ENCODE data around the gene TNNT2. TPM values are rescaled to one million over a fixed set of nuclear protein-coding genes. Genes with fewer than 3 reads are reported as not detected.

Gene TNNT2
- total and polyA plus RNA-seq, 4 donors: 0.17 to 0.28 (median 0.25) TPM; not detected in 1

DNA sequence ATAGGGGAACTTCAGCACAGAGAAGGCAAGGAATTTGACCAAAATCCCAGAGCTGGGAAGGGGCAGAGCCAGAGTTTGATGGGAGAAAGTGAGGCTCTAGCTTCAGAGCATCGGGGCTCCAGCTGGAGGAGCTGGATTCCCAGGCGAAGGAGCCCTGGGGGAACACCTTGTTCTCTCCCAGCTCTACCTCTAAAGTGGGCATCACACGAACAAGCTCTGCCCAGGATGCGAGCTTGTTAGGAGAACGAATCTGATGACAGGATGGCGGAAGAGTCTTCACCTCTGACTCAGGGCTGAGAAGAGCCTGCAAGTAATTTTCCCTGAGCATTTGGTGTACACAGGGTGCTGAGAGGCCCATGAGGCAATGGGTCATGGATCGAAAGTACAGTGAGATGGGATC lies 22.0 kb downstream of the TNNT2 start:
- no peak for DNase-seq (ENCODE audit: low spot score)
- WGBS: 91% methylated on average over 7 of the region's 7 CpGs
- Histone ChIP-seq H3K9me3 (ENCODE audit: control insufficient read depth in 4 of 4, low read length in 3 of 4) (no peaks in the 10 kb centered on the region), H3K4me3 (ENCODE audit: low read depth in 1 of 3, low read length in 3 of 3) (no peak overlapping the region), H3K4me1 (ENCODE audit: control insufficient read depth in 4 of 4, insufficient read depth in 4 of 4, low read length in 3 of 4) (no peaks in the 10 kb centered on the region), H3K27ac (ENCODE audit: low read depth in 1 of 2, low read length in 2 of 2) (no peak overlapping the region), H3K27me3 (ENCODE audit: control insufficient read depth in 4 of 4, insufficient read depth in 4 of 4, low read length in 3 of 4) (peaks cover 0 to 2% (median 0%) of the 10 kb centered on the region in 4 donors), H3K9ac (ENCODE audit: low read depth in 1 of 2, low read length in 2 of 2) (no peak overlapping the region), H3K36me3 (ENCODE audit: control insufficient read depth in 4 of 4, insufficient read depth in 3 of 4, low read depth in 1 of 4, low read length in 3 of 4) (no peaks in the 10 kb centered on the region)
- TF ChIP-seq FOXA1 (IDR thresholded peaks at IDR 0.05) (no peak), HNF4G (IDR thresholded peaks at IDR 0.05) (no peak), NR2F2 (IDR thresholded peaks at IDR 0.05) (no peak), RAD21 (IDR thresholded peaks at IDR 0.05) (no peak), YY1 (IDR thresholded peaks at IDR 0.05) (no peak), RXRA (IDR thresholded peaks at IDR 0.05) (no peak), EGR1 (IDR thresholded peaks at IDR 0.05; ENCODE audit: low read depth in 2 of 2) (no peak), FOXA2 (IDR thresholded peaks at IDR 0.05) (no peak), TAF1 (conservative IDR thresholded peaks at IDR 0.05) (no peak), HNF4A (conservative IDR thresholded peaks at IDR 0.05) (no peak), GABPA (IDR thresholded peaks at IDR 0.05 in 1 of 2, conservative IDR thresholded peaks at IDR 0.05 in 1 of 2) (no peak), JUND (IDR thresholded peaks at IDR 0.05) (no peak), SP1 (IDR thresholded peaks at IDR 0.05) (no peak)
- TF ChIP-seq, protein P1, sequence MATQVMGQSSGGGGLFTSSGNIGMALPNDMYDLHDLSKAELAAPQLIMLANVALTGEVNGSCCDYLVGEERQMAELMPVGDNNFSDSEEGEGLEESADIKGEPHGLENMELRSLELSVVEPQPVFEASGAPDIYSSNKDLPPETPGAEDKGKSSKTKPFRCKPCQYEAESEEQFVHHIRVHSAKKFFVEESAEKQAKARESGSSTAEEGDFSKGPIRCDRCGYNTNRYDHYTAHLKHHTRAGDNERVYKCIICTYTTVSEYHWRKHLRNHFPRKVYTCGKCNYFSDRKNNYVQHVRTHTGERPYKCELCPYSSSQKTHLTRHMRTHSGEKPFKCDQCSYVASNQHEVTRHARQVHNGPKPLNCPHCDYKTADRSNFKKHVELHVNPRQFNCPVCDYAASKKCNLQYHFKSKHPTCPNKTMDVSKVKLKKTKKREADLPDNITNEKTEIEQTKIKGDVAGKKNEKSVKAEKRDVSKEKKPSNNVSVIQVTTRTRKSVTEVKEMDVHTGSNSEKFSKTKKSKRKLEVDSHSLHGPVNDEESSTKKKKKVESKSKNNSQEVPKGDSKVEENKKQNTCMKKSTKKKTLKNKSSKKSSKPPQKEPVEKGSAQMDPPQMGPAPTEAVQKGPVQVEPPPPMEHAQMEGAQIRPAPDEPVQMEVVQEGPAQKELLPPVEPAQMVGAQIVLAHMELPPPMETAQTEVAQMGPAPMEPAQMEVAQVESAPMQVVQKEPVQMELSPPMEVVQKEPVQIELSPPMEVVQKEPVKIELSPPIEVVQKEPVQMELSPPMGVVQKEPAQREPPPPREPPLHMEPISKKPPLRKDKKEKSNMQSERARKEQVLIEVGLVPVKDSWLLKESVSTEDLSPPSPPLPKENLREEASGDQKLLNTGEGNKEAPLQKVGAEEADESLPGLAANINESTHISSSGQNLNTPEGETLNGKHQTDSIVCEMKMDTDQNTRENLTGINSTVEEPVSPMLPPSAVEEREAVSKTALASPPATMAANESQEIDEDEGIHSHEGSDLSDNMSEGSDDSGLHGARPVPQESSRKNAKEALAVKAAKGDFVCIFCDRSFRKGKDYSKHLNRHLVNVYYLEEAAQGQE (IDR thresholded peaks at IDR 0.05): no peak
- TF ChIP-seq, protein P2, sequence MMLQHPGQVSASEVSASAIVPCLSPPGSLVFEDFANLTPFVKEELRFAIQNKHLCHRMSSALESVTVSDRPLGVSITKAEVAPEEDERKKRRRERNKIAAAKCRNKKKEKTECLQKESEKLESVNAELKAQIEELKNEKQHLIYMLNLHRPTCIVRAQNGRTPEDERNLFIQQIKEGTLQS (IDR thresholded peaks at IDR 0.05): no peak
- TF ChIP-seq, protein P3, sequence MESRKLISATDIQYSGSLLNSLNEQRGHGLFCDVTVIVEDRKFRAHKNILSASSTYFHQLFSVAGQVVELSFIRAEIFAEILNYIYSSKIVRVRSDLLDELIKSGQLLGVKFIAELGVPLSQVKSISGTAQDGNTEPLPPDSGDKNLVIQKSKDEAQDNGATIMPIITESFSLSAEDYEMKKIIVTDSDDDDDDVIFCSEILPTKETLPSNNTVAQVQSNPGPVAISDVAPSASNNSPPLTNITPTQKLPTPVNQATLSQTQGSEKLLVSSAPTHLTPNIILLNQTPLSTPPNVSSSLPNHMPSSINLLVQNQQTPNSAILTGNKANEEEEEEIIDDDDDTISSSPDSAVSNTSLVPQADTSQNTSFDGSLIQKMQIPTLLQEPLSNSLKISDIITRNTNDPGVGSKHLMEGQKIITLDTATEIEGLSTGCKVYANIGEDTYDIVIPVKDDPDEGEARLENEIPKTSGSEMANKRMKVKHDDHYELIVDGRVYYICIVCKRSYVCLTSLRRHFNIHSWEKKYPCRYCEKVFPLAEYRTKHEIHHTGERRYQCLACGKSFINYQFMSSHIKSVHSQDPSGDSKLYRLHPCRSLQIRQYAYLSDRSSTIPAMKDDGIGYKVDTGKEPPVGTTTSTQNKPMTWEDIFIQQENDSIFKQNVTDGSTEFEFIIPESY (IDR thresholded peaks at IDR 0.05): no peak
- TF ChIP-seq, protein P4, sequence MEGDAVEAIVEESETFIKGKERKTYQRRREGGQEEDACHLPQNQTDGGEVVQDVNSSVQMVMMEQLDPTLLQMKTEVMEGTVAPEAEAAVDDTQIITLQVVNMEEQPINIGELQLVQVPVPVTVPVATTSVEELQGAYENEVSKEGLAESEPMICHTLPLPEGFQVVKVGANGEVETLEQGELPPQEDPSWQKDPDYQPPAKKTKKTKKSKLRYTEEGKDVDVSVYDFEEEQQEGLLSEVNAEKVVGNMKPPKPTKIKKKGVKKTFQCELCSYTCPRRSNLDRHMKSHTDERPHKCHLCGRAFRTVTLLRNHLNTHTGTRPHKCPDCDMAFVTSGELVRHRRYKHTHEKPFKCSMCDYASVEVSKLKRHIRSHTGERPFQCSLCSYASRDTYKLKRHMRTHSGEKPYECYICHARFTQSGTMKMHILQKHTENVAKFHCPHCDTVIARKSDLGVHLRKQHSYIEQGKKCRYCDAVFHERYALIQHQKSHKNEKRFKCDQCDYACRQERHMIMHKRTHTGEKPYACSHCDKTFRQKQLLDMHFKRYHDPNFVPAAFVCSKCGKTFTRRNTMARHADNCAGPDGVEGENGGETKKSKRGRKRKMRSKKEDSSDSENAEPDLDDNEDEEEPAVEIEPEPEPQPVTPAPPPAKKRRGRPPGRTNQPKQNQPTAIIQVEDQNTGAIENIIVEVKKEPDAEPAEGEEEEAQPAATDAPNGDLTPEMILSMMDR (IDR thresholded peaks at IDR 0.05; ENCODE audit: low read depth, low read length, missing input control): no peak
- TF ChIP-seq, protein P5, sequence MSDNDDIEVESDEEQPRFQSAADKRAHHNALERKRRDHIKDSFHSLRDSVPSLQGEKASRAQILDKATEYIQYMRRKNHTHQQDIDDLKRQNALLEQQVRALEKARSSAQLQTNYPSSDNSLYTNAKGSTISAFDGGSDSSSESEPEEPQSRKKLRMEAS (IDR thresholded peaks at IDR 0.05): no peak
